ENCODE results near the gene FJX1.
A peak's percentile ranks its signal among the peaks of the same experiment; 100 is the strongest.
"Not testable (repeated sequence)": the region's sequence is repeated elsewhere in the genome, so short reads cannot be mapped to it uniquely, and the experiment has no call there.

FJX1 gene

DNA sequence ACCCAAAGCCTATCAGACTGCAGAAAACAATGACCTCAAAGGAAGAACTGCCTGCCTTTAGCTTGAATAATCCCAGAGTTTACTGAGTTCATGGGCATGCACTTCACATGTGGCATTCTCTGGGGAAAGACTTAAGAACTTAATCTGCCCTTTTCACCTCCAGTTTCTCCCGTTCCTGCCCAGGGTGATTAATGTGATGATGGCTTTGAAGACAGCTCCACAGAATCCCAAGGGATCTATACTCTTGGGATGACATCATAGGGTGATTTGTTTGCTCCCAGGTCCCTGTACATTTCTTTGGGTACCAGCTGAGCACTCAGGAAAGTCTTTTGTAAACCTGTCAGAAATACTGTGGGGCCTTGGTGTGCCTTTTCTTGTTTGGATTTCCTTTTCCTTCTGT lies 14.0 kb downstream of the FJX1 start:
- no peak for DNase-seq (ENCODE audit: low read depth)

DNA sequence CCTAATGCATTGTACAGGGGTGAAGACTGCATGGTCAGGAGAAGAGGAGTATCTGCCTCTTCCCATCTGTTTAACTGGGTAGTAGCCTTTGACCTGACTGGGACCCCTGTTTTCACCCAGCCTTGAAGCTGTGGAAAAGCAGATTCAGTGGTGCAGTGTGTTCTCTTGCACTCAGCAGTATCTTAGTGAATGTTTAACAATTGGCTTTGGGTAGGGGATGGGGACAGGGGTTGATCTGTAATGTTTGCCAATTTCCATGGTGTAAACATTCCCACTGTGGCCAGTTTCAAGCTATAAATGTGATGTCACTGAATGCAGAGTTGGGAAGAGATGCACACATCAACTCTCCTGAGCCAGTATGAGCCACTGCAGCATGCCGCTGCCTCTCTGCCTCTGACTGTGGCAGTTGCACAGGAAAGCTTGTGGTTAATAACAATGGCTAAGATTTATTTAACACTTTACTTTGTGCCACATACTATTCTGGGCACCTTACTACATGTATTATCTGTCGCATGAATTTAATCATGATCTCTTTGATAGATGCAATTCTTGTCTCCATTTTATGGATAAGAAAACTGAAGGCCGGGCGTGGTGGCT lies 15.7 kb downstream of the FJX1 start:
- no peak for DNase-seq (ENCODE audit: low read depth)

DNA sequence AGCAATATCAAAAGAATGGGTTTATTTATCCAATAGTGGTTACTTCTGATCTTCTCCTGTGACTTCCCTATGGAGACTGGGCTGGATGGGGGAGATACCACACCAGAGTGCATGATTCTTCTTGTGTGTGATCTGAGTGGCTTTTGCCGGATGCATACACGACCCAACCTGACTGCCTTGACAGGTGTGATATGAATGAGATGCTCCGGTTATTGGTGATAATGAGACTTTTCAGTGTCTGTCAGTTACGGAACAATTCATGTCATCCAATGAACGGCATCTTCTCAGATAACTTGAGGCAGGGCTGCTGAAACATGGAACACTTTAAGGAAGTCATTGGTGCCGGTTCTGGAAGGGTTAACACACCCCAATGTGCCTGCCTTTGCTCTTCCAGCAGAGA lies 17.7 kb downstream of the FJX1 start:
- DNase-seq (ENCODE audit: low read depth), result no peak

DNA sequence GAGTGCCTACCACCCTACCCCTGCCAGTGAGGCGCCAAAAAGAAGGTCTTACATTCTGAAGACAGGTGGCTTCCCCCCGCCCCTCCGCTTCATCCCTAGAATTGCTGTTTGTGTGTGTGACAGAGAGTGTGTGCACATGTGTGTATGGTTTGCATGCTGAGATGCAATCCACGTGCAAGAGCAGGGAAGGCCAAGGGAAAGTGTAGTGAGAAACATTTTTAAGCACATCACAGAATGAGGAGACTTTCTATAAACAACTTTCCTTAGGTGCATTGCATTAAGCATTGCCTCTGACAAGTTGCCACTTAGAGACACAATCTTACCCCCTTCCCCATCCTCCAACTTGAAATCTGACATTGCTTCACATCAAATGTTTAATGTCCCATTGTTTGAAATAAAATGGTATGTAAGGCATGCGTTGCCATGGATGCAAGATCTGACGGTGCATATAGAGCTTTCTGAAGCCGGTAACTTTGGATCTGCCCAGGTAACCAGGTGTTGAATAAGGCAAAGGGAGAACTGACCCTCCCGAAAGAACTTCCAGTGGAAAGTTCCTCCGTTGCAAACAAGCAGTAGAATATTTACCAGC lies 21.4 kb downstream of the FJX1 start:
- DNase-seq (ENCODE audit: low read depth), result no peak

DNA sequence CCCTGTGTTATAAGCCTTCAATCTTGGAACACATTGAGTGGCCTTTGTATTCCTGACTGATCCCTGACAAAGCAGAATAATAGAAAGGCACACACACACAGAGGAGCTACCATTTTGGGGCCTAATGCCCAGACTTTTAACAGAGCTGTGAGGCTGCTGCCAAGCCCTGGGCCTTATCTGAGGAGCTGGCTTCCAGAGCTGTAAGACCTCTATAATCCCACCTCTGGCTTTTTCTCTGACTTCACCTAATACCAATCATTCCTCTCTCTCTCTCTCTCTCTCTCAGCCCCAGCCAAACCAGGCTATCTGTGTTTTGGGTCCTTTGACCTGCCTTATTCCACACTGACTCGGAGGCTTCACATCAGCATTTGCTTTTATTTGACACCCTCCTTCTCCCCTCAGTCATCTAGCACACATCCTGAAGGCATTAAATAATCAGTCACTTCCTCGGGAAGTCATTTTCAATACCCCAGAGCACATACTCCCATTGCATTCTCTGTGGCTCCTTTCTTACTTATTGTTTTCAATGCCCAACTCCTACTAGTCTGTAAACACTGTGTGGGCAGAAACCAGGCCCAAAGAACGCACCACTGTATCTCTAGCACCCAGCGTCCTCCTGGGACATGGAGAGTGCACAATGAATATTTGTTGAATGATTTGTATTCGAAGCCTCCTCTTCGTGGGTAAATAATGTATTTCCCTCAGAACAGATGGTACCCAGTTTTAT lies 23.1 kb downstream of the FJX1 start:
- no peak for DNase-seq (ENCODE audit: low read depth)

DNA sequence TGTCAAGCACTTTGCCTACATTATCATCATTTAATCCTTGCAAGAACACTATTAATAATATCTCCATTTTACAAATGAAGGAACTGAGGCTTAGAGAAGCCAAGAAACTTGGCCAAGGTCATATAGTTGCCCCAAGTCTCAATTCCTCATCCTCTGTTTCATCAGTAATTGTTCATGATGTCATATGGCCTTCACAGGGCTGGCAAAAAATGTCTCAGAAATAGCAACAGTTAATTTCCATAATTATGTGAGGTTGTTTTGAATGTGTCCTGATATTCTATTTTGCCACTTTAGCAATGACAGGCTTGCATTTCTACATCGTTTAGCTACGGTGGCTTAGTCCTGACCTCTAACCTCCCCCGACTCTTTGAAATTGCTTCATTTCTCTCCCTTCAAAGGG lies 23.7 kb downstream of the FJX1 start:
- DNase-seq (ENCODE audit: low read depth), result no peak

DNA sequence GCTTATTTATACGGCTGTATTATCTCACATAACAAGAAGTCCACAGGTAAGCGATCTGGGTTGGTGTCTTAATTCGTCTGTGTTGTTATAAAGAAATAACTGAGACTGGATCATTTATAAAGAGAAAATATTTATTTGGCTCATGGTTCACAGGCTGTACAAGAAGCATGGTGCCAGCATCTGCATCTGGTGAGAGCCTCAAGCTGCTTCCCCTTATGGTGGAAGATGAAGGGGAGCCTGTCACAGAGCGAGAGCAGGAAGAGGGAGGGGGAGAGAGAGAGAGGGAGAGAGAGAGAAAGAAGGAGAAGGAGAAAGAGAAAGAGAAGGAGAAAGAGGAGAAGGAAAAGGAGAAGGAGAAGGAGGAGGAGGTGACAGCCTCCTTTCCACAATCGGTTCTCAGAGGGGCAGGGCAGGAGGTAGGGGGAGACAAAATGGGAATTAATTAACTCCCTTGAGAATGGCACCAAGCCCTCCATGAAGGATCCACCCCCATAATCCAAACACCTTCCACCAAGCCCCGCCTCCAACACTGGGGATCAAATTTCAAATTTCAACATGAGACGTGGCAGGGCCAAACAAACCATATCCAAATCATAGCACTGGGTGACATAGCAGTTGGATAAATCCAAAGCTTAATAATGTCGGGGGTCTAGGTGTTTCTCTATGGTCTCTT lies 29.3 kb downstream of the FJX1 start:
- no peak for DNase-seq (ENCODE audit: low read depth)

DNA sequence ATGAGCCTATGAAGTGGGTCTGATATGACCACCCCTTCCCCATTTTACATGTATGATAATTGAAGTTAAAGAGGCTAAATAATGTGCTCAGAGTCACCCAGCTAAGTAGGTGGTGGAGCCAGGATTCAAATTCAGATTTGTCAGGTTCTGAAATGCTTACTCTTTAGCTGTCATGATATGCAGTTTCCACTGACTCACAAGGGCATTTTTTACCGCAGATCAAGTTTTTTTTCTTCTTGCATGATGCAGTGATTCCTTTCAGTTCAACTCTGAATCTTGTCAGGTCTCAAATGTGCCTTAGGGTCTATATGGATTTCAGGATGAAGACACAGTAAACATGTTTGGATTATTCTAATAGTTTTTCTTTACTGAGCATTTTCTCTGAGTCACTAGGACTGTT lies 31.7 kb downstream of the FJX1 start:
- DNase-seq (ENCODE audit: low read depth), result peak; percentile 8

DNA sequence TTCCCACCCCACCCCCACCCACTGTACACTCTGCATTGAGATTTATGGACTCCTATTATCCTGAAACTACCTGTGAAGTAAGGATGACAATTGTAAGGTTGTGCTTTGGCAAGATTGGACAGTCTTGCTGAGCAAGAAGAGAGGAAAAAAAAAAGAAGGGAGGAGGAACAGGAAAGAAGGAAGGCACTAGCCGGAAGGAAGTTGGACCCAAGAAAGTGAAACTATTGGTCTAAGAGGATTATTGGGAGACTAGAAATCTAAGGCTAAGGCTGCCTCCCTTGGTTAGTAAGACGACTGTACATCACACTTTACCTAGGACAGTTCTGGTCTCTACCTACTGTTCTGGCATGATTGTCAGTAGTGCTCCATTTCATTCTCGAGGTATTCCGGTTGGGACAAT lies 32.2 kb downstream of the FJX1 start:
- DNase-seq (ENCODE audit: low read depth), result no peak

DNA sequence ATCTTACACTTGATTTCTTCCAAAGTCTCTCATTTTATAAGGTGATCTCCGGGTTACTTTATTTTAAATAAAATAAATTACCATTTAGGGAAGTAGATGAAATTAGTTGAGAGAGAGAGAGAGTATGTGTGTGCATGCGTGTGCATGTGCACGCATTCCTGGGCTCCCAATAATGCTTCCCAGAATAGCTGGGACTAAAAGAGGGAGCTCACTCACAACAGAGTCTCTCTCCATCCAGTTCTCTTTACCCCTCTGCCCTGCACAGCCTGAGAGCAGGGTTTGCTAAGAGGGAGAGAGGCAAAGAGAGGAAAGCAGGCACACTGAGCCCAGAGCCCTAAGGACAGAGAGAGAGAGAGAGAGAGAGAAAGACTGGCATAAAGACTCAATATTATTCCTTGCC lies 33.0 kb downstream of the FJX1 start:
- no peak for DNase-seq (ENCODE audit: low read depth)

DNA sequence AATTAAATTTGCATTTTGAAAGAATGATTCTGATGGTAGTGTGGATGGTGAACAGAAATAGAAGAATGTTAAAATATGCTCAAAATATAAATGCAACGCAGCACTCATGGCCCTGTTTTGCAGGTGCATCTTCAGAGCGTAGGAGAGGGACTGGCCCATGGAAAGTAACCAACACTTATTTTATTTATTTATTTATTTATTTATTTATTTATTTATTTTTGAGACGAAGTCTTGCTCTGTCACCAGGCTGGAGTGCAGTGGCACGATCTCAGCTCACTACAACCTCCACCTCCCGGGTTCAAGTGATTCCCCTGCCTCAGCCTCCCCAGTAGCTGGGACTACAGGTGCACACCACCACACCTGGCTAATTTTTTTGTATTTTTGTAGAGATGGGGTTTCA lies 34.5 kb downstream of the FJX1 start:
- DNase-seq (ENCODE audit: low read depth), result not testable (repeated sequence)

DNA sequence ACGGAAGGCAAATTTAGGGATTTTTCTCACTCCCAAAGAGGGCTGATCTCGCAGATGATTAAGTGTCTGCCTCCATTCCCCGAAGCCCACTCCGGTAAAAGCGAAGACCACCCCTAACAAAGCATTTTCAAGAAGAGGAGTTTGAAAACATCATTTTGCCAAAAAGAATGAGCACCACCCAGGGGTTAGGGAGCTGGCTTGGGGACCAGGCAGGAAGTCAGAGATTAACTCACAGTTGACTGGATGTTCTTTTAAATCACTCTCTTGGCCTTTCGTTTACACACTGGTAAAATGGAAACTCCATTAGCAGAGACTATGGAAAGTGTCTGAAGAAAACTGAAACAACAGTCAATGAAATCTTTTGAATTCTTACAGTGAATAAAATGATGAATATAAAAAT lies 36.5 kb downstream of the FJX1 start:
- no peak for DNase-seq (ENCODE audit: low read depth)

DNA sequence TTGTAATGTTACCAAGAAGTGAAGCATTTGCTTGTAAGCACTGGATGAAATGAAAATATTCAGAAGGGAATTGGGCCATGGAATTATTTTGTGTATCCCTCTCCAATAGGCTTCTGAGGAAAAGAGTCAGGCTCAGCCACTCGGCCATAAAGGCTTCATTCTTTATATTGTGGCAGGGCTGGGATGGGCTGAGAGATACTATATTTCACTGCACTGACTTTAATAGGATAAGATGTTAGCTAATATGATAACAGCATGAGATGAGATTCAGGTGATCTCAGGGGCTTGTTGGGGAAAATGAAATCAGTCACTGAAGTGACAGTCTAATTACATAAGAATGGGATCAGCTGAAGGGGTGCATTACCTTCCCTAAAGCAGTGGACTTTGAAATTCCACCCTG lies 37.0 kb downstream of the FJX1 start:
- no peak for DNase-seq (ENCODE audit: low read depth)

DNA sequence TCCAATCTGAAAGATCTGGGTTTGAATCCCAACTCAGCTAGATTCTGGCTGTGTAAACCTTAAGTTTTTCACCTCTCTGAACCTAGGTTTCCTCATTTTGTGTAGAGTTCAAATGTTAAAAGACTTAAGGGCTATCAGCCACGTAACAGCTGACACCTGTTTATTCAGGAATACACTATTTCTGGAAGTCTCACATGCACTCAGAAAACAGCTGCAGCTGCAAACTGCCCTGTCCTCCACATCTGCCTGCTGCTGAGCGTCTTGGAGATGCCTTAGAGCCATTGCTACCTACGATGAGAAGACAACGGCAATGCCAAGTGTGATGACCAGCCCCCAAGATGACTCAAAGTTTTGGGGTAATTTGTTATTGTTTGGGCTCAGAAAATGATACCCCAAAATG lies 37.6 kb downstream of the FJX1 start:
- no peak for DNase-seq (ENCODE audit: low read depth)

DNA sequence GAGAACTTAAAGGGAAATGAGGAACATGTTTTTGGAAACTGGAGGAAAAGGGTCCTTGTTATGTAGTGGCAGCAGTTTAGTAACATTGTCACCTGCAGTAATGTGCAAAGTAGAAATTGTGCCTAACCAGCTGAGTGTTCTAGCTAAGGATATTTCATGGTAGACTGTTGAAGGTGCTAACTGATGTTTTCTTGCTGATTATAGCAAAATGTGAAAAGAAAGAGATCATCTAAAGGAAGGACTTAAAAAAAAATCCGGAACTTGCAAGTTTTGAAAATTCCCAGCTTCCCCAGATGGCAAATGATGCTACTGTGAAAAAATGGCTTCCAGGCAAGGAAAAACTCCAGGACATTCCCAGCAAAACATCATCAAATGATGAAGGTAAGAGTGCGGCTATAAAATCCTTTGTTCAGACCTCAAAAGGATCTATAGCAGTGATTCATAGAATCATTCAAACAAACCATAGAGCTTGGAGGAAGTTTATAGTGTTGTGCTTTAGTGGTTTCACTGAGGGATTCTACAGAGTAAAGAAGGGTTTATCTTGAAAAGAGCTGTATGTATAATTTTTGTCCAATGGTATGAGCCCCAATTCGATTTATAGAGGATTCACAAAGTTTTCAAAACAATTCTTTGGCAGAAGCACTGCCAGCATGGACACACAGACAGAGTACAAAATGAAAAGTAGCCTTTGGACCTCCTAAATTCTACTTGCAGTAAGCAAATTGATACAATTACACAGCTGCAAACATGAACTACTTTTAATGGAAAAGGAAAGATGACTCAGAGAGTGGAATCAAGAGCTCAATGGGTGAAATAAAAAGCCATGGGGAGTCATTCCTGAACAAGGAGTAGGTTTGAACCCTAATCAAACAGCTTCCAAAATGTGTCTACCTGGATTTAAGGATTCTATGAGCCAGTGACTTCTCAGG lies 40.0 kb downstream of the FJX1 start:
- no peak for DNase-seq (ENCODE audit: low read depth)

DNA sequence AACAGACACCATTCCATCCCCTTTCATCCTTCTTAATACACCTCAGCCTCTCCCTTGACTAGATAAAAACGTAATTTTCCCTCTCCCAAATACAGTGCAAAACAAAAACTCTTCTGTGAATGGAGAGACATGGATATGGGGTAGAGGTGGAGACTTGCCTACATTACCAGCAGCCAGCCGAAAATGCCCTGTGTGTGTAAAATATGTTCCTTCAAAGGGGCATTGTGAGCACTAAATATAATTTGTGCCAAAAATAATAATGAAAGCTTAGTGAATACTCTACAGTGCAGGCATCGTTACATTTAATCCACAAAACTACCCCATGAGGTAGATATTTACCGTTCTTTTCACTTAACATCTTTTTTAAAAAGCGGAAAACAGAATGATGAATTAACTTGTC lies 43.3 kb downstream of the FJX1 start:
- no peak for DNase-seq (ENCODE audit: low read depth)

DNA sequence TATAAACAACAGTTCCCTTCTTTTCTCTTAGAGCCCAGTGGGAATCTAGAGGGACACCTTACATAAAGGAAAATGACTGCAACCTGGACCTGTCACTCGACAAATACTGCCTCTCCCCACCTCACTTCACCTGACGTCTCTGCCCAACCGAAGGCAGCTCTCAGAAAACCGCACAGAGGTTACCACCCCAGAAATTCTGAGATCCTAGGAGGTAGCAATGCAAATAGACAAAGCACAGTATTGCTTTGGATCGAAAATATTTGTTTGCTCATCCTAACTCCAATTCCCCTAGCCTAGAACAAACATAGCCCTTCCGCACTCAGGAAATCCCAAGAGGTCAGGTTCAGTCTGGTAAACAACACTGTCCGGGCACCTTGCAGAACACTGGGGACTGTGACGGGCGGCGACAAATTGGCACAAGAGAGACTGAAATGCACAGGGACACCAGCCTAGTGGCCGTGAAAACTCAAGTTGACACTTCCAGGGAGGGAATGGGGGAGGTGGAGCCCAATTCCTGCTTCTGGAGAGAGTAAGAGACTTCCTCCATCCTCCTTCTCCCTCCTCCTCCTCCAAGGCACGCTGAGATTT lies 43.9 kb downstream of the FJX1 start:
- no peak for DNase-seq (ENCODE audit: low read depth)

DNA sequence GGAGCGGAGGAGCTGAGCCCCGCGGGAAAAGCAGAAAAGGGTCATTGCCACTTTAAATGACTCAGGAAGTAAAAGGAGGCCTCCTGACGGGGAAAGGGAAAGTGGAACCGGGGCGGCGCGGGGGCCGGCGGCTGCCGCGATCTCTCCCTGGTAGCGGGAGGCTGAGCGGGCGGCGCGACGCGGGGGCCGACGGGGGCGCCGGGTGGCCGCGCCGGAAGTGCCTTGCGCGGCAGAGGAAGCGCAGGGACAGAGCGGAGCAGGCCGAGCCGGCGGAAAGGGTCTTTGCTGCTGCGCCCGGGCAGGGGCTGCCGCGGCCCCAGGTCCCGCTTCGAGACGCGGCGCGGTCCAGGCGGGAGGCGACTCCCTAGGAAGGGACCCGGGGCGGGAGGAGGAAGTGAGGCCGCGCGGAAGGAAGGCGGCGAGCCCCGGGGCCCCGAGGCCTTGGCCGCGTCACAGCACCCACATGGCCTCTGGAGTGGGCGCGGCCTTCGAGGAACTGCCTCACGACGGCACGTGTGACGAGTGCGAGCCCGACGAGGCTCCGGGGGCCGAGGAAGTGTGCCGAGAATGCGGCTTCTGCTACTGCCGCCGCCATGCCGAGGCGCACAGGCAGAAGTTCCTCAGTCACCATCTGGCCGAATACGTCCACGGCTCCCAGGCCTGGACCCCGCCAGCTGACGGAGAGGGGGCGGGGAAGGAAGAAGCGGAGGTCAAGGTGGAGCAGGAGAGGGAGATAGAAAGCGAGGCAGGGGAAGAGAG lies 44.6 kb downstream of the FJX1 start, which contains the start of gene TRIM44:
Gene TRIM44 (plus strand): TSS at position 127 of the 759 bp plus-strand sequence. CDS start 337 bp downstream, at position 464.
- peak; percentile 83 for DNase-seq (ENCODE audit: low read depth)

DNA sequence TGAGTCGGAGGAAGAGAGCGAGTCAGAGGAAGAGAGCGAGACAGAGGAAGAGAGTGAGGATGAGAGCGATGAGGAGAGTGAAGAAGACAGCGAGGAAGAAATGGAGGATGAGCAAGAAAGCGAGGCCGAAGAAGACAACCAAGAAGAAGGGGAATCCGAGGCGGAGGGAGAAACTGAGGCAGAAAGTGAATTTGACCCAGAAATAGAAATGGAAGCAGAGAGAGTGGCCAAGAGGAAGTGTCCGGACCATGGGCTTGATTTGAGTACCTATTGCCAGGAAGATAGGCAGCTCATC lies 45.1 kb downstream of the FJX1 start:
- no peak for DNase-seq (ENCODE audit: low read depth)

DNA sequence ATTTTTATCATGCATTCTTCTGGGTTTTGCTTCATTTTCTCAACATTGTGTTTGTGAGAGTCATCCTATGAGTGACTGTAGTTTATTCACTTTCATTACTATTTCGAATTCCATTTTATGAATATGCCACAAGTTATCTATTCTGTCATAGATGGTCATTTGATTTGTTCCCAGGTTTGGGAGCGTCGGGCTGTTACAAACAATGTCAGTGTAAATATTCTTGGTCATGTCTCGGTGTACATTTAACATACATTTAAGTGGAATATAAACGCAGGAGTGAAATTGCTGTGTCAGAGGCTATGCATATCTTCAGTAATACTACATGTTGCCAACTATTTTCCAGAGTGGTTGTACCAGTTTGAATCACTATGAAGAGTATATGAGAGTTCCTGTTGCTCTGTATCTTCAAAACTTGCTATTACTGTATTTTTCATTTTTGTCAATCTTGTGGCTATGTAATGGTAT lies 46.7 kb downstream of the FJX1 start:
- no peak for DNase-seq (ENCODE audit: low read depth)

DNA sequence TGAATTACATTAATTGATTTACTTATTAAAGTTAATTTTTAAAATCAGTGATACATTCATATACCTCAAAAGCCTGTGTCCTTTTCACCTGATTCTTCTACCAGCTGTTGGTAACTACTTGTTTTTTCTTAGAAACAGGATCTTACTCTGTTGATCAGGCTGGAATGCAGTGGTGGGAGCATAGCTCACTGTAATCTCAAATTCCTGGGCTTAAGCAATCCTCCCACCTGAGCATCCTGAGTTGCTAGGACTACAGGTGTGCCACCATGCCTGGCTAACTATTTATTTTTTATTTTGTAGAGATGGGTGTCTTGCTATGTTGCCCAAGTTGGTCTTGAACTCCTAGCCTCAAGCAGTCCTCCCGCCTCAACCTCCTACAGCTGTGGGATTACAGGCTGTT lies 49.0 kb downstream of the FJX1 start:
- DNase-seq (ENCODE audit: low read depth), result no peak
